MM.1S (cell line): ENCODE data around the gene FAM53A.

ENCODE experiments used
- DNase-seq: peaks from one replicate; pipeline ENCODE4 v3.0.0-alpha.2; 2015
- H2AFZ ChIP-seq: fragments of 300-600 bp; sonication (generic); 2 replicates; pipeline ENCODE4 v1.6.0; 2016; ENCODE audit warnings: antibody characterized with exemption, low read length
- H3F3A ChIP-seq: fragments of 300-600 bp; sonication (generic); 2 replicates; pipeline ENCODE4 v1.6.1; 2016; ENCODE audit warnings: mild to moderate bottlenecking, antibody characterized with exemption, low read length, moderate library complexity, mixed read lengths; ENCODE audit not compliant: insufficient read depth
- H3K27ac ChIP-seq: fragments of 300-600 bp; sonication (generic); 2 replicates; pipeline ENCODE4 v1.5.1; 2016; ENCODE audit warnings: mild to moderate bottlenecking, low read length
- H3K27me3 ChIP-seq: fragments of 300-600 bp; sonication (generic); replicated peaks from 2 replicates; pipeline ENCODE4 v1.6.0; 2016; ENCODE audit warnings: low read length; ENCODE audit not compliant: insufficient read depth
- H3K36me3 ChIP-seq: fragments of 300-600 bp; sonication (generic); replicated peaks from 2 replicates; pipeline ENCODE4 v1.6.1; 2016; ENCODE audit warnings: mild to moderate bottlenecking, low read length, mixed read lengths; ENCODE audit not compliant: insufficient read depth
- H3K4me1 ChIP-seq: fragments of 300-600 bp; sonication (generic); 2 replicates; pipeline ENCODE4 v1.6.1; 2016; ENCODE audit warnings: low read length, mixed read lengths
- H3K4me2 ChIP-seq: fragments of 300-600 bp; sonication (generic); 2 replicates; pipeline ENCODE4 v1.6.0; 2016; ENCODE audit warnings: low read depth, low read length
- H3K4me3 ChIP-seq: fragments of 300-600 bp; sonication (generic); 2 replicates; pipeline ENCODE4 v1.5.1; 2016; ENCODE audit warnings: low read length, mixed read lengths
- H3K79me2 ChIP-seq: fragments of 300-600 bp; sonication (generic); 2 replicates; pipeline ENCODE4 v1.6.1; 2016; ENCODE audit warnings: mixed run types, low read length, mixed read lengths
- H3K9ac ChIP-seq: fragments of 300-600 bp; sonication (generic); 2 replicates; pipeline ENCODE4 v1.6.1; 2016; ENCODE audit warnings: low read length, mixed read lengths
- H3K9me2 ChIP-seq: fragments of 300-600 bp; sonication (generic); replicated peaks from 2 replicates; pipeline ENCODE4 v1.6.1; 2016; ENCODE audit warnings: mild to moderate bottlenecking, low read length, mixed read lengths; ENCODE audit not compliant: insufficient read depth
- H3K9me3 ChIP-seq: fragments of 300-600 bp; sonication (generic); replicated peaks from 2 replicates; pipeline ENCODE4 v1.6.1; 2016; ENCODE audit warnings: mild to moderate bottlenecking, low read length, mixed read lengths; ENCODE audit not compliant: insufficient read depth
- H4K20me1 ChIP-seq: fragments of 300-600 bp; sonication (generic); 2 replicates; pipeline ENCODE4 v1.6.1; 2016; ENCODE audit warnings: mild to moderate bottlenecking, low read length, moderate library complexity, mixed read lengths; ENCODE audit not compliant: insufficient read depth
- CTCF ChIP-seq: fragments of 300-600 bp; sonication (generic); IDR thresholded peaks from 2 replicates; pipeline ENCODE4 v1.5.1; 2016; ENCODE audit warnings: antibody characterized with exemption, low read length, mixed read lengths
- EZH2 ChIP-seq: fragments of 300-600 bp; sonication (generic); optimal IDR thresholded peaks from 2 replicates; pipeline ENCODE3; 2017; ENCODE audit warnings: low read depth, mild to moderate bottlenecking, antibody characterized with exemption, low read length, mixed read lengths
- EZH2phosphoT487 ChIP-seq: fragments of 300-600 bp; sonication (generic); IDR thresholded peaks from 2 replicates; pipeline ENCODE4 v1.6.1; 2018; ENCODE audit warnings: antibody characterized with exemption, low read length

The FAM53A gene

GRCh38 chr4:1614049-1614448 is 70.1 kb downstream of the FAM53A start:
- Histone ChIP-seq H3K36me3 (no peaks in the 10 kb centered on the region), H3K27ac (no peak overlapping the region), H3F3A (no peaks in the 10 kb centered on the region), H3K4me3 (no peak overlapping the region), H3K4me2 (no peak overlapping the region), H3K9me3 (no peaks in the 10 kb centered on the region), H2AFZ (no peak overlapping the region), H3K27me3 (peaks cover 12% of the 10 kb centered on the region), H4K20me1 (no peaks in the 10 kb centered on the region), H3K4me1 (no peaks in the 10 kb centered on the region), H3K9ac (no peak overlapping the region), H3K79me2 (no peaks in the 10 kb centered on the region), H3K9me2 (no peaks in the 10 kb centered on the region)
- TF ChIP-seq EZH2 (no peak), EZH2phosphoT487 (no peak), CTCF (no peak)
- no peak for DNase-seq

DNA sequence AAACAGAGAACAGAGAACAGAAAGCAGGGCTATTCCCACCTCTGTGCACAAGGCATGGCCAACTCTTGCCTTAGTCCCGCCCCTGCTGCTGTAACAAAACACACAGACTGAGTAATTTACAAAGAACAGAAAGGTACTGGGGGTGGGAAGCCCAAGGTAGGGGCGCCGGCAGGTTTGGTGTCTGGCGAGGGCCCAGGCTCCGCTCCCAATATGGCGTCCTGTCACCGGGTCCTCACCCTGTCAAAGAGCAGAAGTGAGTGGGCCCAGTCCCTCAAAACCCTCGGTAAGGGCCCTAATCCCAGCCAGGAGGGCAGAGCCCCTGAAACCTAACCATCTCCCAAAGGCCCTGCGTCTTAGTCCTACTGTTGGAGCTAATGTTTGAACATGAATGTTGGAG is 71.0 kb downstream of the FAM53A start:
- Histone ChIP-seq H2AFZ (no peak overlapping the region), H4K20me1 (no peaks in the 10 kb centered on the region), H3K9me2 (no peaks in the 10 kb centered on the region), H3K4me3 (no peak overlapping the region), H3F3A (no peaks in the 10 kb centered on the region), H3K9me3 (no peaks in the 10 kb centered on the region), H3K79me2 (no peaks in the 10 kb centered on the region), H3K27ac (no peak overlapping the region), H3K27me3 (peaks cover 12% of the 10 kb centered on the region), H3K4me1 (no peaks in the 10 kb centered on the region), H3K4me2 (no peak overlapping the region), H3K9ac (no peak overlapping the region), H3K36me3 (no peaks in the 10 kb centered on the region)
- no peak for DNase-seq
- no peak for TF ChIP-seq EZH2phosphoT487
- no peak for TF ChIP-seq EZH2
- TF ChIP-seq CTCF = no peak

GRCh38 chr4:1612278-1613098 is 71.6 kb downstream of the FAM53A start:
- no peak for TF ChIP-seq CTCF
- no peak for TF ChIP-seq EZH2phosphoT487
- no peak for TF ChIP-seq EZH2
- Histone ChIP-seq H3K36me3 (no peaks in the 10 kb centered on the region), H3K79me2 (no peaks in the 10 kb centered on the region), H3K9me2 (no peaks in the 10 kb centered on the region), H4K20me1 (no peaks in the 10 kb centered on the region), H2AFZ (no peak overlapping the region), H3K27me3 (peaks cover 12% of the 10 kb centered on the region), H3K4me3 (no peak overlapping the region), H3K4me1 (no peaks in the 10 kb centered on the region), H3F3A (no peaks in the 10 kb centered on the region), H3K27ac (no peak overlapping the region), H3K9ac (no peak overlapping the region), H3K4me2 (no peak overlapping the region), H3K9me3 (no peaks in the 10 kb centered on the region)
- DNase-seq = no peak
